IMR-90 (cell line): ENCODE measurements around the gene N4BP2. TPM values are rescaled to one million over a fixed set of nuclear protein-coding genes. Genes with fewer than 3 reads are reported as not detected.

Source experiments
- ATAC-seq: fragments of 200-7000 bp; cut with Tn5 transposase; 2 replicates; pipeline ENCODE4 v1.9.1; 2020; ENCODE audit warnings: low read depth, mild to moderate bottlenecking, moderate library complexity
- BruUV-seq: library from RNA; stranded (reverse); fragments of 400-500 nt; replicated peaks from 2 replicates; lab custom pipeline; 2021; lab: Mats Ljungman, UMichigan
- CTCF ChIA-PET: fragments of 300-600 bp; formaldehyde crosslinking; extraction: SDS; loops from one replicate; lab custom pipeline; 2021; ENCODE audit warnings: antibody characterized with exemption; lab: Yijun Ruan, JAX
- POLR2A ChIA-PET: fragments of 300-600 bp; sonication (Branson Sonifier 250); formaldehyde crosslinking; loops from one replicate; lab custom pipeline; 2022; ENCODE audit warnings: antibody characterized with exemption; ENCODE audit not compliant: unreplicated experiment; lab: Charles Lee
- DNase-seq: peaks from one replicate; pipeline ENCODE4 v3.0.0; 2013
- H2AFZ ChIP-seq: replicated peaks from 2 replicates; pipeline ENCODE3; 2013; ENCODE audit warnings: low read length, mild to moderate bottlenecking; ENCODE audit not compliant: poor library complexity
- H2AK5ac ChIP-seq: 2 replicates; pipeline ENCODE4 v1.6.1; 2013; ENCODE audit warnings: low read depth, low read length, inconsistent platforms
- H2AK9ac ChIP-seq: replicated peaks from 2 replicates; pipeline ENCODE3; 2013; ENCODE audit warnings: mild to moderate bottlenecking, low read depth, low read length, moderate library complexity; ENCODE audit not compliant: poor library complexity
- H2BK120ac ChIP-seq: 2 replicates; pipeline ENCODE4 v1.6.1; 2013; ENCODE audit warnings: low read depth, low read length, inconsistent platforms
- H2BK15ac ChIP-seq: 3 replicates; pipeline ENCODE4 v1.6.1; 2013; ENCODE audit warnings: low read depth, low read length, inconsistent platforms
- H2BK20ac ChIP-seq: 2 replicates; pipeline ENCODE4 v1.6.1; 2013; ENCODE audit warnings: low read depth, mild to moderate bottlenecking, inconsistent platforms, low read length, moderate library complexity
- H2BK5ac ChIP-seq: 2 replicates; pipeline ENCODE4 v1.6.1; 2013; ENCODE audit warnings: mild to moderate bottlenecking, low read depth, low read length, inconsistent platforms; ENCODE audit not compliant: poor library complexity, severe bottlenecking
- H3K14ac ChIP-seq: replicated peaks from 2 replicates; pipeline ENCODE4 v1.6.1; 2013; ENCODE audit warnings: low read depth, low read length, inconsistent platforms
- H3K18ac ChIP-seq: 2 replicates; pipeline ENCODE4 v1.6.1; 2013; ENCODE audit warnings: low read depth, low read length, control low read depth
- H3K23ac ChIP-seq: 2 replicates; pipeline ENCODE4 v1.6.1; 2013; ENCODE audit warnings: low read depth, low read length, inconsistent platforms
- H3K27ac ChIP-seq: 2 replicates; pipeline ENCODE4 v1.5.1; 2013; ENCODE audit warnings: mild to moderate bottlenecking, control low read depth, low read length; ENCODE audit not compliant: insufficient read depth
- H3K27me3 ChIP-seq: 2 replicates; pipeline ENCODE4 v1.6.1; 2013; ENCODE audit warnings: low read length; ENCODE audit not compliant: control insufficient read depth, insufficient read depth
- H3K36me3 ChIP-seq: 2 replicates; pipeline ENCODE4 v1.6.1; 2013; ENCODE audit warnings: low read length, mixed read lengths; ENCODE audit not compliant: control insufficient read depth, insufficient read depth
- H3K4ac ChIP-seq: 2 replicates; pipeline ENCODE4 v1.6.1; 2013; ENCODE audit warnings: low read depth, low read length, inconsistent platforms
- H3K4me1 ChIP-seq: 2 replicates; pipeline ENCODE4 v1.6.1; 2013; ENCODE audit warnings: low read length, mixed read lengths; ENCODE audit not compliant: control insufficient read depth, insufficient read depth
- H3K4me2 ChIP-seq: 2 replicates; pipeline ENCODE4 v1.6.1; 2013; ENCODE audit warnings: low read depth, mild to moderate bottlenecking, control low read depth, low read length, moderate library complexity
- H3K4me3 ChIP-seq: 2 replicates; pipeline ENCODE4 v1.5.1; 2013; ENCODE audit warnings: low read depth, mild to moderate bottlenecking, control low read depth, low read length, moderate library complexity; ENCODE audit not compliant: insufficient read depth
- H3K56ac ChIP-seq: 2 replicates; pipeline ENCODE4 v1.6.1; 2013; ENCODE audit warnings: low read length, inconsistent platforms; ENCODE audit not compliant: insufficient read depth; ENCODE audit errors: extremely low read depth
- H3K79me1 ChIP-seq, 2 experiments: 2 replicates each; pipeline ENCODE4 v1.6.1; 2013; ENCODE audit warnings: low read length in 2 of 2, inconsistent platforms in 1 of 2, low read depth in 1 of 2
- H3K9ac ChIP-seq: 2 replicates; pipeline ENCODE4 v1.6.1; 2013; ENCODE audit warnings: low read depth, low read length, control low read depth
- H3K9me1 ChIP-seq: 2 replicates; pipeline ENCODE4 v1.6.1; 2013; ENCODE audit warnings: low read length, inconsistent platforms; ENCODE audit not compliant: insufficient read depth
- H3K9me3 ChIP-seq: 2 replicates; pipeline ENCODE4 v1.6.1; 2013; ENCODE audit warnings: low read length; ENCODE audit not compliant: control insufficient read depth, insufficient read depth
- H4K20me1 ChIP-seq: 2 replicates; pipeline ENCODE4 v1.6.1; 2013; ENCODE audit warnings: low read length, inconsistent platforms; ENCODE audit not compliant: insufficient read depth
- H4K5ac ChIP-seq: 2 replicates; pipeline ENCODE4 v1.6.1; 2013; ENCODE audit warnings: mild to moderate bottlenecking, low read depth, low read length, control low read depth
- H4K8ac ChIP-seq, 2 experiments: 2 replicates each; pipeline ENCODE4 v1.6.1; 2013; ENCODE audit warnings: low read depth in 2 of 2, low read length in 2 of 2, control low read depth in 1 of 2, inconsistent platforms in 1 of 2
- H4K91ac ChIP-seq: 2 replicates; pipeline ENCODE4 v1.6.1; 2013; ENCODE audit warnings: low read depth, low read length, inconsistent platforms; ENCODE audit not compliant: insufficient read depth
- CTCF ChIP-seq: conservative IDR thresholded peaks from 2 replicates; pipeline ENCODE4 v1.5.1; 2012; ENCODE audit warnings: mild to moderate bottlenecking, low read depth, low read length, improper control_type of control experiment
- NFE2L2 ChIP-seq: fragments of 150-350 bp; IDR thresholded peaks from 2 replicates; pipeline ENCODE4 v1.6.1; 2016; ENCODE audit warnings: low read depth, mild to moderate bottlenecking, low read length
- RAD21 ChIP-seq: IDR thresholded peaks from 2 replicates; pipeline ENCODE4 v1.6.1; 2012; ENCODE audit warnings: low read length, improper control_type of control experiment
- RFX5 ChIP-seq: IDR thresholded peaks from 2 replicates; pipeline ENCODE4 v1.8.0; 2012; ENCODE audit warnings: low read depth, mild to moderate bottlenecking, low read length, moderate library complexity
- WGBS, 2 experiments: methylation state at CpG; one replicate each; pipeline versions ENCODE4 v1.1.5 to v1.1.7; 2013; ENCODE audit warnings: missing lambda C conversion rate in 2 of 2; ENCODE audit not compliant: insufficient read length in 1 of 2; ENCODE audit errors: extremely low coverage in 2 of 2; 5-methylcytosine and 5-hydroxymethylcytosine counted together
- dilution Hi-C: fragments of 300-500 bp; cut with HindIII; formaldehyde crosslinking; loops from one replicate; pipeline ENCODE4 v1.14.3; 2018; ENCODE audit warnings: low sequenced_read_pairs; ENCODE audit not compliant: unreplicated experiment
- in situ Hi-C: fragments of 300-500 bp; cut with MboI; formaldehyde crosslinking; loops from 3 replicates; pipeline ENCODE4 v1.14.3; 2019; ENCODE audit warnings: low sequenced_read_pairs, inconsistent platforms, mixed read lengths
- intact Hi-C: fragments of 100-400 bp; cut with micrococcal nuclease; formaldehyde crosslinking; loops from 2 replicates; pipeline ENCODE4 v1.10.0; 2022
- polyA plus RNA-seq, 3 experiments: library from polyadenylated mRNA; depleted of rRNA; stranded (reverse); fragments of >200 nt; gene quantifications; 2 replicates each; pipeline ENCODE4 v1.2.3, GENCODE V29; 2012; ENCODE audit warnings: low replicate concordance in 1 of 3
- total RNA-seq: library from RNA; depleted of rRNA; stranded (reverse); fragments of >200 nt; gene quantifications from 2 replicates; pipeline ENCODE4 v1.2.3, GENCODE V29; 2012

Gene N4BP2
- total and polyA plus RNA-seq, 2 of the 4 experiments (the other 2 are of a cell fraction) = 0.84 to 2.2 TPM

- H4K8ac ChIP-seq = no peak overlapping the region
- H2AK9ac ChIP-seq = no peak overlapping the region
- H3K18ac ChIP-seq = no peak overlapping the region
- DNase-seq (no peak), ATAC-seq (no peak)
- H2BK20ac ChIP-seq = no peak overlapping the region
- BruUV-seq = no TSS peak
- CTCF ChIA-PET = interaction anchor here (0.7 kb wide), 1 partner anchor 14 kb away, joined by 3 read pairs; no protein-coding TSS in a partner anchor
- no peak overlapping the region for H4K91ac ChIP-seq
- H3K79me1 ChIP-seq = no peaks in the 10 kb centered on the region
- H3K27ac ChIP-seq = no peak overlapping the region
- POLR2A ChIA-PET = no interaction called here
- H4K5ac ChIP-seq = no peak overlapping the region
- H3K14ac ChIP-seq = no peak overlapping the region
- H3K56ac ChIP-seq = no peak overlapping the region
- H3K9me1 ChIP-seq = no peaks in the 10 kb centered on the region
- TF ChIP-seq RAD21 (no peak), RFX5 (no peak), CTCF (no peak), NFE2L2 (no peak)
- H2BK120ac ChIP-seq = no peak overlapping the region
- H3K23ac ChIP-seq = no peak overlapping the region
- no peak overlapping the region for H2AFZ ChIP-seq
- no peak overlapping the region for H2AK5ac ChIP-seq
- no peak overlapping the region for H3K4me2 ChIP-seq
- in situ Hi-C loops (no loop called here), intact Hi-C loops (no loop called here), dilution Hi-C loops (no loop called here)
- H3K4me3 ChIP-seq = no peak overlapping the region
- H2BK15ac ChIP-seq = no peak overlapping the region
- no peaks in the 10 kb centered on the region for H3K27me3 ChIP-seq
- no peak overlapping the region for H2BK5ac ChIP-seq
- H3K36me3 ChIP-seq = no peaks in the 10 kb centered on the region
- WGBS, 2 experiments = no CpG with 5 or more reads among the region's 3 CpGs
- no peaks in the 10 kb centered on the region for H4K20me1 ChIP-seq
- no peaks in the 10 kb centered on the region for H3K9me3 ChIP-seq
- no peak overlapping the region for H3K4ac ChIP-seq
- no peaks in the 10 kb centered on the region; the same call in 1 of the 2 replicates for H3K4me1 ChIP-seq
- H3K9ac ChIP-seq = no peak overlapping the region
Observed at GRCh38 chr4:40119344-40119743, 62.7 kb downstream of the N4BP2 start.
